CD1c-positive myeloid dendritic cell (primary cell): ENCODE measurements around the gene FBXO42.

Experiments
- DNase-seq: peaks from one replicate; pipeline ENCODE4 v3.0.0-alpha.2; 2016; ENCODE audit errors: extremely low spot score

Gene FBXO42

GRCh38 chr1:16205891-16206546 lies 146.3 kb downstream of the FBXO42 start:
- DNase-seq, result no peak

DNA sequence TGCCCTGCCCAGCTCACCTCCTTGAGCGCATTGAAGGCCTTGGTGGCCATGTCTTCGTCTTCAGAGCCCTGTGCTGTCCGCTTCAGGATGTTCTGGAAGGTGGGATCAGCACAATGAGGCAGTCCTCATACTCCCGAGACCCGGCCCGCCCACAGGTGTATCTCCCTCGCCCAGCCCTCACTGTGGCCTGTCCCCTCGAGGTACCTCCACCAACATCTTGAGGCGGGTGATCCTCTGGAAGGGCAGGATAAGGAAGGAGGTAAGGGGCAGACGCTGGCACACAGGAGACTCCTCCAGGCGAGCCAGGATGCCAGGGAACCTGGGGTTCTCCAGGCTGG lies 147.0 kb downstream of the FBXO42 start:
- DNase-seq, result no peak

DNA sequence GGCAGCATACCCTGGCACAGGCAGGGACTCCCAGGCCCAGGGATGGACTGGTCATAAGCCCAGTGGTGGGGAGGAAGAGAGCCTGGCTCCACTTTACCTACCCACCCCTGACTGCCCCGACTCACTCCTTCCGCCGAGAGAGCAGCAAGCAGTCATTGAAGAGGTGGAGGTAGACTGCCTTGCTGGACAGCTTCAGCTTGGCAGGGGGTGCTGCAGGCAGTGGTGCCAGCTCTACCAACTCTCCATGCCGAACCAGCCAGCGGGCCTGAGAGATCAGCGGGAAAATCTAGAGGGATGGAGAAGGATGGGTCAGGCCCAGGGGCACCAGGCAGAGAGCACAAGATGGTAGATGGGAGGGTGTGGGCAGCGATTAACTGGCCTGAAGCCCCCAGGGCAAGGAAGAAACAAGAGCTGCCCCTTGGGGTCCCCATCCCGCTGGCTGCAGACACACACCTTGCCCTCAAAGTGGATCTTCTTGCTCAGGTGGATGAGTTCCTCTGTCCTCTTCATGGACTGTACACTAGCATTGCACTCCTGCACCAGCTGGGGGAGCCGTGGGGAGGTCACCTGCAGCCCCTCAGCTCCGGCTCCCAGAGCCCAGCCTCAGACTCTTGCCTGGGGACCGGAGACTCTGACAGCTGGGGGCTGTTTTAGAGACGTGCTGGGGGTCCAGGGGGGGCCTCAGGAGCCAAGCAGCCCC lies 147.5 kb downstream of the FBXO42 start:
- DNase-seq, result peak; percentile 8

- no peak for DNase-seq
Observed at GRCh38 chr1:16204216-16204615, 148.1 kb downstream of the FBXO42 start.

GRCh38 chr1:16203550-16203949 lies 148.7 kb downstream of the FBXO42 start:
- no peak for DNase-seq

DNA sequence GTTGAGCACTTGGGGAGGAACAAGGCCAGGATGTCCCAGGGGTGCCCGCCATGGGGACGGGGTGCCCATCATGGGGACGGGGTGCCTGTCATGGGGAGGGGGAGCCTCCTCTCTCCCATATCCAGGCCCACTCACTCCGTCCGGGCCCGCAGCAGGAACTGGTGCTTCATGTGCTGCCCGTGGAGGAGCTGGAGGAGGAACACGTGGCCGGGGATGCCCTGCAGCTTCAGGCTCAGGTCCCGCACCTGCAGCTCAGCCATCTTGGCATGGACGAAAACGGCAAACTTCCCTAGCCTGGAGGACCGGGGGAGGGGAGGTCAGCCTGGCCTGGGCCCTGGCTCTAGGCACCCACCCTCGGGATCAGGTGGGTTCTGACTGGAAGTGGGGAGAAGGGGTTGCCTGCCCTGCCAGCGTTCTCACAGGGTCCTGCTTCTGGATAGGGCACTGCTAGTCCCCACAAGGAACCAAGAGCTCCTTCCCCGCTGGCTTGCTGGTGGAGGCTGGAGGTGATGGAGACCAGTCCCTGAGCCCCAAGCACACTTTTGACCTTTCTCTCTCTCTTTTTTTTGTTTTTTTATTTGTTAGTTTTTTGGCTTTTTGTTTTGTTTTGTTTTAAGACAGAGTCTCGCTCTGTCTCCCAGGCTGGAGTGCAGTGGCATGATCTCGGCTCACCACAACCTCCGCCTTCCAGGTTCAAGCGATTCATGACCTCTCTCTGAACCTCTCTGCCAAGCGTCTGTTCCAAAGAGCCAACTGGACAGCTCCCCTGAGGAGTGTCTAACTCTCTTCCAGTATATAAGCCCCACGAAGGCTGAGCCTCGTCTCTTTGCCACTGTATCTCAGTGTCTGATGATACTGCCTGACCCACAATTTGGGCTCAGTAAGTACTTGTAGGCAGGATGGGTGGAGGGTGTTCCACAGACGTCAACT lies 149.7 kb downstream of the FBXO42 start:
- DNase-seq, result no peak

GRCh38 chr1:16199700-16200099 lies 152.6 kb downstream of the FBXO42 start:
- DNase-seq, result no peak

GRCh38 chr1:16199157-16199501 lies 153.2 kb downstream of the FBXO42 start:
- no peak for DNase-seq

- DNase-seq, result no peak
Observed at GRCh38 chr1:16198444-16199156, 153.7 kb downstream of the FBXO42 start.

GRCh38 chr1:16196874-16197273 lies 155.4 kb downstream of the FBXO42 start:
- no peak for DNase-seq
